Measurements from ENCODE around the gene CRTAP.
"Not testable (repeated sequence)": the region's sequence is repeated elsewhere in the genome, so short reads cannot be mapped to it uniquely, and the experiment has no call there.

CRTAP gene

GRCh38 chr3:33181641-33182040, 67.8 kb downstream of the CRTAP start:
- DNase-seq, result not testable (repeated sequence)

DNA sequence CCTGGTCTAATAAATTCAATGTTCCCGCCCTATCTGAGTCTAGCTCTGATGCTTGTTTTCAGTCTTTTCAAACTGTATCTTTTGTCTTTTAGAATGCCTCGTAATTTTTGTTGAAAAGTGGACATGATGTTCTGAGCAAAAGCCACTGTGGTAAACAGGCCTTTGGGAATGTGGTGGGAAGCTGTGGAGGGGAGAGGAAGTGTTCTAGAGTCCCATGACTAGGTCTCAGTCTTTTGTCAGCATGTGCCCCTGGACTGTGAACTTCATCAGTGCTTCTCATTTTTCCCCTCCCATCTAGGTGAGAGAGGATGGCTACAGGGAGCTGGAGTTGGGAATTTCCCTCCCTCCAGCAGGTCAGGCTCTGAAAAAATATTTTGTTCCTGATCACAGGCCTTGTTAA, 71.0 kb downstream of the CRTAP start:
- DNase-seq, result no peak

- peak; percentile 29 for DNase-seq
Observed at GRCh38 chr3:33186524-33187367, 72.9 kb downstream of the CRTAP start.

DNA sequence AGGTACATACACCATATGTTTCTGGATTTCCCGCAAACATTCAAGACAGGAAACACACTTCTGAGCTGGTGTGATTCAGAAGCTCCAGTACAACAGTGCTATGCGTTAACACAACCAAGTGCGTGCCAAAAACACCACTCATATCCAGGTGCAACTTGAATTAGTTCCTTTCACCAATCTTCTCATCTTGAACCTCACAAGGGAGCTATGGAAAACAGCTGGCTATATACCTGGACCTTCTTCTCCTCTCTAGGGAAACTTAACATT, 73.5 kb downstream of the CRTAP start:
- DNase-seq, result peak; percentile 9

- DNase-seq, result no peak
Observed at GRCh38 chr3:33194303-33194702, 80.5 kb downstream of the CRTAP start.

GRCh38 chr3:33196538-33196937, 82.7 kb downstream of the CRTAP start:
- peak; percentile 47 for DNase-seq

Data from DMS53 (cell line).